ENCODE results near the gene KLHL6. TPM values are rescaled to one million over a fixed set of nuclear protein-coding genes. Genes with fewer than 3 reads are reported as not detected.
"Not testable (repeated sequence)": the region's sequence is repeated elsewhere in the genome, so short reads cannot be mapped to it uniquely, and the experiment has no call there.

KLHL6 gene
- total RNA-seq, 2 experiments from 2014 or later = 40.4 to 41.2 TPM

DNA sequence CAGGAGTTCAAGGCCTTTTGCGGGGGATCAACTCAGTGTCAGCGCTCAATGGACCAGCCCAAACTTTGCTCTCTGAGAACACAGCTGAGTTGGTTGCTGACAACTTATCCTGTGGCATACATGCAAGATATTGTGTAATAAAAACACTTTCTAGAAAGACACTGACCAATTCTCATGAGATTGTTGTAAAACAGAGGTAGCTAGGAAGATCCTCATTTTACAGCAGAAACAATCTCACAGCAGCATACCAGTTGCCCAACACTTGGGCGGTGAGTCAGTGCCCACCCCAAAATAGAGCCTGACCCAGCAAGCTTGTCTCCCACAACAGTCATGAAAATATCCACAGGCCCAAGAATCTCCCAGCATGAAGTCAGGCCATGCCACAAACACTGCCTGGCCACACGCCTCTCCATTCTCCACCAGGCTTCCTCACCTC is 18.2 kb downstream of the KLHL6 start:
- no peaks in the 10 kb centered on the region for H3K27me3 Mint-ChIP-seq
- no peak overlapping the region for H3K27ac Mint-ChIP-seq
- H3K9me3 Mint-ChIP-seq = no peaks in the 10 kb centered on the region
- CTCF ChIA-PET = interaction anchor here (1.2 to 5.0 kb wide), 3 partner anchors 10 to 347 kb away, joined by 3 to 18 read pairs (median 3); partner anchors contain the start of gene PARL
- POLR2A ChIA-PET = no interaction called here
- peaks cover 36% of the 10 kb centered on the region for H3K36me3 Mint-ChIP-seq (ENCODE audit: low read depth)
- H3K4me1 Mint-ChIP-seq = peaks cover 69% of the 10 kb centered on the region
- DNase-seq = no peak
- no peak overlapping the region for H3K4me3 Mint-ChIP-seq

DNA sequence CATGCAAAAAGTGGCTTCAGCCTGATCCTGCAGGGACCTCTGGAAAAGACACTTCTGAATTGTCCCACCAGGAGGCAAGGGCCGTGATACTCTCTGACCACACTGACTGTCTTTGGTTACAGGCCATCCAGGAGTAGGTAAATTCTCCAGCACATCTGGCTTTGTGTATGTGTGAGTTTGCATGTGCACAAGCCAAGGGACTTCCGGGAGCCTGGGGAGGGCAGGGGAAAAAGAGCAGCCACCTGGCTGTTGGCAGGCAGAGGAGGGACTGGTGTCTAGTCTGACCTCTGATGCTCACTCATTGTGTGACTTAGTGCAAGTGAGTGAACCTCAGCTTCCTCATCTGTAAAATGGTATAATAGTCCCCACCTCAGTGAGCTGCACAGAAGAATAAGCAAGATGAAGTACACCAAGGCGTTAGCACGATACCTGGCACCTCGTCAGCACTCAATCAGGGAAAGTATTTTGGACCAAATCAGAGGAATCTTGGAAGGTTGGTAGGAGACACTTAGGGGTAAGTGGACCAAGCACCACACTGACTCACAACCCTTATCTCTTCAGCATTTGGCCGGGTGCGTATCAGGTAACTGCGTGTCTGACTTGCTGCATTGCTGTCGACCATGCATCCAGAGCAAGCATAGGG is 19.1 kb downstream of the KLHL6 start:
- peaks cover 60% of the 10 kb centered on the region for H3K4me1 Mint-ChIP-seq
- H3K4me3 Mint-ChIP-seq = no peak overlapping the region
- H3K36me3 Mint-ChIP-seq (ENCODE audit: low read depth) = peaks cover 35% of the 10 kb centered on the region
- no peak for DNase-seq
- POLR2A ChIA-PET = no interaction called here
- no peaks in the 10 kb centered on the region for H3K27me3 Mint-ChIP-seq
- H3K27ac Mint-ChIP-seq = no peak overlapping the region
- CTCF ChIA-PET = interaction anchor here (1.2 to 5.0 kb wide), 3 partner anchors 9 to 348 kb away, joined by 3 to 18 read pairs (median 4); partner anchors contain the start of gene PARL
- no peaks in the 10 kb centered on the region for H3K9me3 Mint-ChIP-seq

- Mint-ChIP-seq H3K9me3 (no peaks in the 10 kb centered on the region), H3K36me3 (ENCODE audit: low read depth) (peaks cover 36% of the 10 kb centered on the region), H3K27me3 (no peaks in the 10 kb centered on the region), H3K27ac (no peak overlapping the region), H3K4me1 (peaks cover 49% of the 10 kb centered on the region), H3K4me3 (no peak overlapping the region)
- no peak for DNase-seq
- POLR2A ChIA-PET = no interaction called here
- CTCF ChIA-PET = no interaction called here
Measured at GRCh38 chr3:183534249-183534648, 21.3 kb downstream of the KLHL6 start.

DNA sequence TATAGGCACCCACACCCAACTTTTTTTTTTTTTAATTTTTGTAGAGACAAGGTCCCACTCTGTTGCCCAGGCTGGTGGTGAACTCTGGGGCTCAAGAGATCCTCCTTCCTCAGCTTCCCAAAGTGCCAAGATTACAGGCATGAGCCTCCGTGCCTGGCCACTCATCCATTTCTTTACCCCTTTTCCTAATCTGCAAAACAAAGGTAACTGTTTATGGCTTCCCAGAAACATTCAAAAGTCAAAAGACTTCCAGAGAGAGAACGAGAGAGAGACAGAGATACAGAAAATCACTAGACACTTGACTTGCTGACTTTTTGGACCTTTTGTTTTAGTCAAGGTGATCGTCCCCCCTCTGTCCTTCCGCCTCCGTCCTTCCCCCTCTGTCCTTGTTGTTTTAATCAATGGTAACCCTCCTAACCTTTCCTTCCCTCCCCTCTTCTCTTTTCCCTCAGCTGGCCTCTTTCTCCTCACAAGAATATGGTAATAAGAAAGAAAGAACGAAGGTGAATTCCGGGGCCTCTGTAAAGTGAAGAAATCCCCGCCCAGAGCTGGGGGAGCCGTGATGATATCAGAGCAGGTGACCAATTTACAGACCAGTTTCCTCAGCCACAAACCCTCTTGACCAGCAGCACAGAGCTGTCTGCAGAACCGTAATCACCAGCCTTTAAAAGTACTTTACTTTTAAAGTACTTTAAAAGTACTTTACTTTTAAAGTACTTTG is 21.9 kb downstream of the KLHL6 start:
- ChIA-PET POLR2A (no interaction called here), CTCF (no interaction called here)
- peaks cover 42% of the 10 kb centered on the region for H3K36me3 Mint-ChIP-seq (ENCODE audit: low read depth)
- no peaks in the 10 kb centered on the region for H3K27me3 Mint-ChIP-seq
- H3K4me3 Mint-ChIP-seq = no peak overlapping the region
- DNase-seq = no peak
- peaks cover 5% of the 10 kb centered on the region for H3K9me3 Mint-ChIP-seq
- H3K4me1 Mint-ChIP-seq = peaks cover 49% of the 10 kb centered on the region
- H3K27ac Mint-ChIP-seq = no peak overlapping the region

- Mint-ChIP-seq H3K4me3 (no peak overlapping the region), H3K4me1 (peaks cover 50% of the 10 kb centered on the region), H3K9me3 (peaks cover 5% of the 10 kb centered on the region), H3K27me3 (no peaks in the 10 kb centered on the region), H3K27ac (no peak overlapping the region), H3K36me3 (ENCODE audit: low read depth) (peaks cover 49% of the 10 kb centered on the region)
- DNase-seq = no peak
- CTCF ChIA-PET = no interaction called here
- POLR2A ChIA-PET = no interaction called here
Measured at GRCh38 chr3:183532620-183533411, 22.7 kb downstream of the KLHL6 start.

DNA sequence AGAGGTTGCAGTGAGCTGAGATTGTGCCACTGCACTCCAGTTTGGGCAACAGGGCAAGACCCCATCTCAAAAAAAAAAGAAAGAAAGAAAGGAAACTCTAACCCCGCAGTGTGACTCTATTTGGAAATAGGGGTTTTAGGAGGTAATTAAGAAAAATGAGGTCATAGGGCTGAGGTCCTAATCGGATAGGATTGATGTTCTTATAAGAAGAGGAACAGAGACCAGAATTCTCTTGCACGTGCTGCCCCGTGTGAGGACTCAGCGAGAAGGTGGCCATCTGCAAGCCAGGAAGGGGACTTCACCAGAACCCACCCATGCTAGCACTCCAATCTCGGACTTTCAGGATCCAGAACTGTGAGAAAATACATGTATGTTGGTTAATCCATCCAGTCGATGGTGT is 25.8 kb downstream of the KLHL6 start:
- no peaks in the 10 kb centered on the region for H3K27me3 Mint-ChIP-seq
- peaks cover 6% of the 10 kb centered on the region for H3K9me3 Mint-ChIP-seq
- ChIA-PET POLR2A (no interaction called here), CTCF (no interaction called here)
- H3K4me1 Mint-ChIP-seq = peaks cover 56% of the 10 kb centered on the region
- H3K36me3 Mint-ChIP-seq (ENCODE audit: low read depth) = peaks cover 70% of the 10 kb centered on the region
- no peak overlapping the region for H3K4me3 Mint-ChIP-seq
- DNase-seq = no peak
- H3K27ac Mint-ChIP-seq = no peak overlapping the region

DNA sequence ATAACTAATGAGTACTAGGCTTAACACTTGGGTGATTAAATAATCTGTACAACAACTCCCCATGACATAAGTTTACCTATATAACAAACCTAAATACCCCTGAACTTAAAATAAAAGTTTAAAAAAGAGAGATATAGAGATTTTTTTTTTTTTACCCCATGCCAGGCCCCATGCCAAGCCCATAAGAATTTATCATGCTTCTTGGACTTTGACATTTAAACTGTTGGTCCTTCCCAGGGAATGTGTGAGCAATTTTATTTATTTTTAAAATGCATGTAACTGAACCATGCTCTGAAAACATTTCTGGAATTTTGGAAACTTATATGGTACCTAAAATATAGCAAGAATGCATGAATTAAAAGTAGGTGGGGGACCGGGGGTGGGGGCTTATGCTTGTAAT is 26.3 kb downstream of the KLHL6 start:
- DNase-seq = no peak
- POLR2A ChIA-PET = no interaction called here
- no peak overlapping the region for H3K4me3 Mint-ChIP-seq
- no peaks in the 10 kb centered on the region for H3K27me3 Mint-ChIP-seq
- peaks cover 75% of the 10 kb centered on the region for H3K36me3 Mint-ChIP-seq (ENCODE audit: low read depth)
- H3K4me1 Mint-ChIP-seq = peaks cover 61% of the 10 kb centered on the region
- no peak overlapping the region for H3K27ac Mint-ChIP-seq
- CTCF ChIA-PET = interaction anchor here (1.3 kb wide), 1 partner anchor 13 kb away, joined by 4 read pairs; no protein-coding TSS in a partner anchor
- peaks cover 6% of the 10 kb centered on the region for H3K9me3 Mint-ChIP-seq

DNA sequence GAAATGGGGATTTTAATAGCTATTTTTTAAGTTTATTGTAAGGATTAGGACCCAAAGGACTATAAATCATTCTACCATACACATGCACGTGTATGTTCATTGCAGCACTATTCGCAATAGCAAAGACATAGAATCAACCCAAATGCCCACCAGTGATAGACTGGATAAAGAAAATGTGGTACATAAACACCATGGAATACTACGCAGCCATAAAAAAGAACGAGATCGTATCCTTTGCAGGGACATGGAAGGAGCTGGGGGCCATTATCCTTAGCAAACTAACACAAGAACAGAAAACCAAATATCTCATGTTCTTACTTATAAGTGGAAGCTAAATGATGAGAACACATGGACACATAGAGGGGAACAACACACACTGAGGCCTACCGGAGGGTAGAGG is 26.7 kb downstream of the KLHL6 start:
- H3K4me3 Mint-ChIP-seq, H3K27me3 Mint-ChIP-seq, DNase-seq, POLR2A ChIA-PET, H3K9me3 Mint-ChIP-seq: not testable (repeated sequence)
- peaks cover 77% of the 10 kb centered on the region for H3K36me3 Mint-ChIP-seq (ENCODE audit: low read depth)
- CTCF ChIA-PET = interaction anchor here (1.3 to 2.4 kb wide), 3 partner anchors 10 to 294 kb away, joined by 3 to 18 read pairs (median 4); no protein-coding TSS in a partner anchor
- peaks cover 61% of the 10 kb centered on the region for H3K4me1 Mint-ChIP-seq
- H3K27ac Mint-ChIP-seq = peak overlapping the region; percentile 20

GRCh38 chr3:183527428-183528379 is 27.8 kb downstream of the KLHL6 start:
- ChIA-PET CTCF (interaction anchor here (0.7 to 2.4 kb wide), 6 partner anchors 11 to 333 kb away, joined by 3 to 18 read pairs (median 4); no protein-coding TSS in a partner anchor), POLR2A (no interaction called here)
- no peaks in the 10 kb centered on the region for H3K27me3 Mint-ChIP-seq
- H3K4me3 Mint-ChIP-seq = peak overlapping the region; percentile 59
- peaks cover 6% of the 10 kb centered on the region for H3K9me3 Mint-ChIP-seq
- H3K27ac Mint-ChIP-seq = peak overlapping the region; percentile 80
- DNase-seq = peak; percentile 54
- H3K4me1 Mint-ChIP-seq = peaks cover 53% of the 10 kb centered on the region
- H3K36me3 Mint-ChIP-seq (ENCODE audit: low read depth) = peaks cover 79% of the 10 kb centered on the region

GRCh38 chr3:183526838-183527427 is 28.6 kb downstream of the KLHL6 start:
- H3K4me1 Mint-ChIP-seq = peaks cover 50% of the 10 kb centered on the region
- ChIA-PET CTCF (interaction anchor here (0.7 to 2.4 kb wide), 5 partner anchors 11 to 334 kb away, joined by 3 to 18 read pairs (median 4); no protein-coding TSS in a partner anchor), POLR2A (no interaction called here)
- H3K4me3 Mint-ChIP-seq = peak overlapping the region; percentile 59
- H3K9me3 Mint-ChIP-seq = peaks cover 6% of the 10 kb centered on the region
- H3K36me3 Mint-ChIP-seq (ENCODE audit: low read depth) = peaks cover 77% of the 10 kb centered on the region
- DNase-seq = no peak
- peak overlapping the region; percentile 80 for H3K27ac Mint-ChIP-seq
- no peaks in the 10 kb centered on the region for H3K27me3 Mint-ChIP-seq

- ChIA-PET POLR2A (interaction anchor here (0.7 kb wide), 1 partner anchor 31 kb away, joined by 4 read pairs; the partner anchor contains the start of gene KLHL6), CTCF (interaction anchor here (1.2 kb wide), 1 partner anchor 11 kb away, joined by 4 read pairs; no protein-coding TSS in a partner anchor)
- DNase-seq = no peak
- Mint-ChIP-seq H3K36me3 (ENCODE audit: low read depth) (peaks cover 70% of the 10 kb centered on the region), H3K4me3 (no peak overlapping the region), H3K27me3 (no peaks in the 10 kb centered on the region), H3K27ac (no peak overlapping the region), H3K9me3 (peaks cover 6% of the 10 kb centered on the region), H3K4me1 (peaks cover 51% of the 10 kb centered on the region)
Measured at GRCh38 chr3:183524476-183524875, 31.0 kb downstream of the KLHL6 start.

Measured in activated CD4-positive, alpha-beta T cell treated with anti-CD3 and anti-CD28 coated beads, Interleukin-2, amount 10 ng/mL, durations not matched to agents 7 days and 5 days (primary cell).